Caki2 (cell line): ENCODE data around the gene HOXB3. TPM values are rescaled to one million over a fixed set of nuclear protein-coding genes. Genes with fewer than 3 reads are reported as not detected.

Source experiments
- DNase-seq: peaks from one replicate; pipeline ENCODE4 v3.0.0-alpha.2; 2015; ENCODE audit warnings: low read depth
- in situ Hi-C: cut with HindIII; loops from 2 replicates; pipeline ENCODE4 v1.10.0; 2016; ENCODE audit warnings: low sequenced_read_pairs, low pct_unique_long_range_greater_than_20kb, mixed read lengths
- total RNA-seq: library from RNA; depleted of rRNA; stranded (reverse); fragments of >200 nt; shearing (Covaris generic); gene quantifications from 2 replicates; pipeline ENCODE4 v1.2.3, GENCODE V29; 2014; ENCODE audit warnings: low replicate concordance; rRNA removed

HOXB3 gene
- total RNA-seq, 1 experiment from 2014 or later: 1.1 TPM

DNA sequence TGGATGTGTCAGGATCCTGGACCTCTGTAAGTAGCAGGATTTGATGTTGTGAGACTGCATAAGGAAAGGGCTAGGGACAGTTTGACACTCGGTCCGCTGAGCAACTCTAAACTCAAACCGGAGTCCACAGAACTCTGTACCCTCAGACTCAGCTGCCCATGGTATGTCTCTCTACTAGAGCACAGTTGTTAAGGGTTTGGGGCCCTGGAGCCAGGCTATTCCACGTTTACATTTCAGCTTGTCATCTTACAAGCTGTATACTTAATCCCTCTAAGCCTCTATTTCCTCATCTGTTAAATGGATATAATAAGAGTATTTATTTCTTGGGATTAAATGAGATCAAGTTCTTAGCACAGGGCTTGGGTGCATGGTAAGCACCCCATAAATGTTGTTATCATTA, 87.1 kb downstream of the HOXB3 start:
- in situ Hi-C loops: no loop called here

GRCh38 chr17:48502312-48502711, 87.7 kb downstream of the HOXB3 start:
- in situ Hi-C loops: no loop called here
- DNase-seq: no peak

More for the DNA sequence above, 87.1 kb downstream of the HOXB3 start:
- DNase-seq: no peak

GRCh38 chr17:48500435-48501426, 89.3 kb downstream of the HOXB3 start:
- no peak for DNase-seq
- in situ Hi-C loops: no loop called here

DNA sequence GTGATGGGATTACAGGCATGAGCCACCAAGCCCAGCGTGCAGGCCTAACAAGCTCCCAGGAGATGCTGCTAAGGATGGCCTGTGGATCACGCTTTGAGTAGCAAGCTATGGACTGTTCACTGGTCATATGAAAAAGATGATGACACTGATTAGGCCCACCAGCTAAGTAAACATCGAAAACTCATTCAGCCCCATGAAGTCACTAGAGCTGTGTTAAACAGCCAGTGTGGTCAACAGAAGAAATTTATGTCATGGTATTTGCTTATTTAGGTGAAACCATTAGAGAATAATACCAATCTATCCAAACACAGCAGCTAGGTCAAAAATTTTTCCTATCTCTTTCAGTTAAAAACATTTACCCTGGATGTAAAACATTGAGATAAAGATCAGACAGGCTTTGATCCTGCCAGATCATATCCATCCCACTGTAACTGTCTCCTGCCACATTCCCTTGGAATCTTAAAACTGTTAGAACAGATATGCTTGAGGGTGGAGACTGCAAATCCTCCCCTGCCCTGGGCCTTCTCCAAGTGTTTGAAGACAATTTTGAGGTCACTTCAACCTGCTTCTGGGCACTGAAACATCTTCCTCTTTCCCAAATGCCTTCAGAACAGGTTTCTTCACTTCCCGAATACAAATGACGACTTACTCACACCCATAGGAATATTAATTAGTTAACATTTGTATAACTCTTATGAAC, 90.2 kb downstream of the HOXB3 start:
- in situ Hi-C loops: no loop called here
- DNase-seq: no peak

GRCh38 chr17:48499248-48499647, 90.8 kb downstream of the HOXB3 start:
- DNase-seq: peak; percentile 62
- in situ Hi-C loops: no loop called here

Other genes starting within 250 kb of the HOXB3 start
- gene SKAP1, start 160.0 kb downstream of the HOXB3 start, total RNA-seq: 0.88 TPM in 1 of 2 replicates, not detected in the other
- gene HOXB1, start 59.2 kb downstream of the HOXB3 start, total RNA-seq: not detected in 2 replicates
- 8.4 and 13.5 TPM in 2 replicates for gene HOXB2, start 45.1 kb downstream of the HOXB3 start, total RNA-seq
- gene HOXB4, start 11.9 kb downstream of the HOXB3 start, total RNA-seq: 2.6 and 2.7 TPM in 2 replicates
- gene HOXB5, start 3.5 kb upstream of the HOXB3 start, total RNA-seq: not detected in 2 replicates
- gene HOXB6, start 14.7 kb upstream of the HOXB3 start, total RNA-seq: 5.4 and 8.7 TPM in 2 replicates
- 21.5 and 29.0 TPM in 2 replicates for gene HOXB7, start 20.8 kb upstream of the HOXB3 start, total RNA-seq
- 0.47 TPM in 1 of 2 replicates, not detected in the other for gene HOXB8, start 25.1 kb upstream of the HOXB3 start, total RNA-seq
- gene HOXB9, start 36.1 kb upstream of the HOXB3 start, total RNA-seq: 0.84 and 2.1 TPM in 2 replicates
- not detected in 2 replicates for gene PRAC1, start 132.3 kb upstream of the HOXB3 start, total RNA-seq
- not detected in 2 replicates for gene PRAC2, start 132.9 kb upstream of the HOXB3 start, total RNA-seq
- 6.5 and 6.9 TPM in 2 replicates for gene HOXB13, start 138.5 kb upstream of the HOXB3 start, total RNA-seq
- gene TTLL6, start 227.0 kb upstream of the HOXB3 start, total RNA-seq: 0.34 TPM in 1 of 2 replicates, not detected in the other
- 24.8 and 38.5 TPM in 2 replicates for gene CALCOCO2, start 240.8 kb upstream of the HOXB3 start, total RNA-seq